Glutamatergic neuron (in vitro differentiated cells): Measurements from ENCODE around the gene RNGTT. TPM values are rescaled to one million over a fixed set of nuclear protein-coding genes. Genes with fewer than 3 reads are reported as not detected.

Experiments used
- DNase-seq: peaks from one replicate; pipeline ENCODE4 v3.0.0; 2022
- H3K27ac Mint-ChIP-seq: one replicate; pipeline ENCODE4 v1.8.0; 2020; ENCODE audit warnings: mild to moderate bottlenecking, mixed read lengths, inconsistent platforms; ENCODE audit not compliant: unreplicated experiment
- H3K27me3 Mint-ChIP-seq: one replicate; pipeline ENCODE4 v1.8.0; 2020; ENCODE audit warnings: mild to moderate bottlenecking, moderate library complexity, mixed read lengths, inconsistent platforms; ENCODE audit not compliant: unreplicated experiment
- H3K36me3 Mint-ChIP-seq: one replicate; pipeline ENCODE4 v1.8.0; 2020; ENCODE audit warnings: mild to moderate bottlenecking, mixed read lengths, inconsistent platforms; ENCODE audit not compliant: unreplicated experiment
- H3K4me1 Mint-ChIP-seq: one replicate; pipeline ENCODE4 v1.8.0; 2020; ENCODE audit warnings: mild to moderate bottlenecking, low read depth, mixed read lengths, inconsistent platforms; ENCODE audit not compliant: unreplicated experiment
- H3K4me3 Mint-ChIP-seq: one replicate; pipeline ENCODE4 v1.8.0; 2020; ENCODE audit warnings: mild to moderate bottlenecking, mixed read lengths, inconsistent platforms; ENCODE audit not compliant: unreplicated experiment
- H3K9me3 Mint-ChIP-seq: one replicate; pipeline ENCODE4 v1.8.0; 2020; ENCODE audit warnings: mild to moderate bottlenecking, moderate library complexity, mixed read lengths, inconsistent platforms; ENCODE audit not compliant: unreplicated experiment
- total RNA-seq: library from RNA; stranded (reverse); fragmentation: NEBNext Ultra II Directional; extraction: Animal tissue kit (Norgen Biotek cat#: 25700); gene quantifications from one replicate; pipeline ENCODE4 v1.2.1, GENCODE V29; 2021; ENCODE audit not compliant: unreplicated experiment
- TF ChIP-seq, protein P1 (sequence below): fragments of 200-600 bp; sonication (generic); IDR thresholded peaks from one replicate; pipeline ENCODE4 v1.5.0; 2021; ENCODE audit not compliant: partially characterized antibody, unreplicated experiment

The RNGTT gene
- total RNA-seq, 1 donor from 2014 or later, result 23.9 TPM

DNA sequence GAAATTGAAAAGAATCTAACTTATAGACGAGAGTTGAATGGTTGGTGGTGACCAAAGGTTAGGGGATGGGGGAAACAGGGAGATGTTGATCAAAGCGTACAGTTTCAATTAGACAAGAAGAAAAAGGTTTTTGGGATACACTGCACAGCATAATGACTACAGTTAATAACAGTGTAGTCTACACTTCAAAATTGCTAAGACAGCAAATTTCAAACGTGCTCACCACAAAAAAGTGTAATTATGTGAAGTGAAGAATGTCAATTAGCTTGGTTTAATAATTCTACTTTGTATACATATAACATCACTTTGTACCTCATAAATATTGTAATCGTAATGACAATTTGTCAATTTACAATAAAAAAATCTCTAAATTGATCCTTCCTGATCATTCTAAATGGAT is 267.5 kb downstream of the RNGTT start:
- Mint-ChIP-seq H3K4me1 (peaks cover 3% of the 10 kb centered on the region), H3K4me3 (no peak overlapping the region), H3K27ac (no peak overlapping the region), H3K36me3 (peaks cover 10% of the 10 kb centered on the region), H3K9me3 (no peaks in the 10 kb centered on the region), H3K27me3 (peaks cover 3% of the 10 kb centered on the region)
- TF ChIP-seq, protein P1, sequence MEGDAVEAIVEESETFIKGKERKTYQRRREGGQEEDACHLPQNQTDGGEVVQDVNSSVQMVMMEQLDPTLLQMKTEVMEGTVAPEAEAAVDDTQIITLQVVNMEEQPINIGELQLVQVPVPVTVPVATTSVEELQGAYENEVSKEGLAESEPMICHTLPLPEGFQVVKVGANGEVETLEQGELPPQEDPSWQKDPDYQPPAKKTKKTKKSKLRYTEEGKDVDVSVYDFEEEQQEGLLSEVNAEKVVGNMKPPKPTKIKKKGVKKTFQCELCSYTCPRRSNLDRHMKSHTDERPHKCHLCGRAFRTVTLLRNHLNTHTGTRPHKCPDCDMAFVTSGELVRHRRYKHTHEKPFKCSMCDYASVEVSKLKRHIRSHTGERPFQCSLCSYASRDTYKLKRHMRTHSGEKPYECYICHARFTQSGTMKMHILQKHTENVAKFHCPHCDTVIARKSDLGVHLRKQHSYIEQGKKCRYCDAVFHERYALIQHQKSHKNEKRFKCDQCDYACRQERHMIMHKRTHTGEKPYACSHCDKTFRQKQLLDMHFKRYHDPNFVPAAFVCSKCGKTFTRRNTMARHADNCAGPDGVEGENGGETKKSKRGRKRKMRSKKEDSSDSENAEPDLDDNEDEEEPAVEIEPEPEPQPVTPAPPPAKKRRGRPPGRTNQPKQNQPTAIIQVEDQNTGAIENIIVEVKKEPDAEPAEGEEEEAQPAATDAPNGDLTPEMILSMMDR, result no peak
- no peak for DNase-seq

DNA sequence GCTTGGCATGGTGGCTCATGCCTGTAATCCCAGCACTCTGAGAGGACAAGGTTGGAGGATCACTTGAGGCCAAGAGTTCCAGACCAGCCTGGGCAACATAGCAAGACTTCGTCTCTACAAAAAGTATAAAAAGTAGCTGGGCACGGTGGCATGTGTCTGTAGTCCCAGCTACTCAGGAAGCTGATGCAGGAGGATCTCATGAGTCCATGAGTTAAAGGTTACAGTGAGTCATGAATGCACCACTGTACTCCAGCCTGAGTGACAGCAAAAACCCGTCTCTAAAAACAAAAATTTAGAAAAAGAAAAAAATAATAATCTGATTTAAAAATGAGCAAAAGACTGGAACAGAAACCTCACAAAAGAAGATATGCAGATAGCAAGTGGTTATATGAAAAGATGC is 279.7 kb downstream of the RNGTT start:
- no peak overlapping the region for H3K27ac Mint-ChIP-seq
- no peaks in the 10 kb centered on the region for H3K36me3 Mint-ChIP-seq
- no peaks in the 10 kb centered on the region for H3K27me3 Mint-ChIP-seq
- H3K4me3 Mint-ChIP-seq, result no peak overlapping the region
- no peak for DNase-seq
- no peaks in the 10 kb centered on the region for H3K4me1 Mint-ChIP-seq
- H3K9me3 Mint-ChIP-seq, result no peaks in the 10 kb centered on the region
- TF ChIP-seq, protein P1, result no peak

DNA sequence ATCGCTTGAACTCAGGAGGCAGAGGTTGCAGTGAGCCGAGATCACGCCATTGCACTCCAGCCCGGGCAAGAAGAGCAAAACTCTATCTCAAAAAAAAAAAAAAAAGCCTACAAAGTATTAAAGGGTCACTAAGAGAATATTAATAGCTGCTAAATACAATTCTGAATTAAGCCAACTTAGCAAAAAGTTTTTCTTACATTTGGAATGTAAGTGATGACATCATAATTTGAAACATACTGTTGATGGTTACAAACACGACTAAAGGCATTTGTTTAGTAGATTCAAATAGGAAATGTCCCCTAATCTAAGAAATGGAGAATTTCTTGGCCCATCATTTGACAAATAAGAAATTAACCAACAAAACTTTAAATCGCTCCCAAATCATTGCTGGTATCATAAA is 282.8 kb downstream of the RNGTT start:
- Mint-ChIP-seq H3K27me3 (no peaks in the 10 kb centered on the region), H3K9me3 (no peaks in the 10 kb centered on the region), H3K27ac (no peak overlapping the region), H3K4me1 (no peaks in the 10 kb centered on the region), H3K36me3 (no peaks in the 10 kb centered on the region), H3K4me3 (no peak overlapping the region)
- TF ChIP-seq, protein P1, result no peak
- DNase-seq, result no peak

DNA sequence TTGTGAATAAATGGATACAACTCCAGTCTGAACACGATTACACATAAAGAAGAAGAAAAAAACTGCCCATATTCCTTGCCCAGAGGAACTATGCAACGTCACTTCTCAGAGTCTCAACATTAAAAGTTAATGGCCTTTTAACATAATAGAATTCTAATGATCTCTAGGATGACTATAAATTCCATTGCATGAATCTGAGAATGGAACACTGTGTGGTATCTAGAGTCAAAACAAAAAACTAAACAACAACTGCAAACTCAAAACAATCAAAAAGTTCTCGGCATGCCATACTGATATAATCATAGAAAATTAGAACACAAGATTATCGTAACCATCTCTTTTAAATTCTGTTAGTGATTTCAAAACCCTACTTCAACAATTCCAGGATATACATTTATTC is 283.6 kb downstream of the RNGTT start:
- Mint-ChIP-seq H3K27me3 (no peaks in the 10 kb centered on the region), H3K9me3 (no peaks in the 10 kb centered on the region), H3K4me3 (no peak overlapping the region), H3K4me1 (no peaks in the 10 kb centered on the region), H3K27ac (no peak overlapping the region), H3K36me3 (no peaks in the 10 kb centered on the region)
- TF ChIP-seq, protein P1, result no peak
- DNase-seq, result no peak

DNA sequence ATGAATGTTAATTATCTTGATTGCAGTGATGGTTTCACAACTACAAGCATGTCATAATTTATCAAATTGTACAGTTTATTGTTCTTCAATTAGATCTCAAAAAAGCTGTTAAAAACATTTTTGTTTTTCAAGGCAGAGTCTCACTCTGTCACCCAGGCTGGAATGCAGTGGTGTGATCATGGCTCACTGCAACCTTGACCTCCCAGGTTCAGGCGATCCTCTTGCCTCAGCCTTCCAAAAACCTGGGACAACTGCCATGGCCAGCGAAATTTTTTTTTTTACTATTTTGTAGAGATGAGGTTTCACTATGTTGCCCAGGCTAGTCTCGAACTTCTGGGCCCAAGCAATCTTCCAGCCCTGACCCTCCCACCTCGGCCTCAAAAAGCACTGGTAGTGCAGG is 286.1 kb downstream of the RNGTT start:
- Mint-ChIP-seq H3K27me3 (no peaks in the 10 kb centered on the region), H3K4me3 (no peak overlapping the region), H3K9me3 (no peaks in the 10 kb centered on the region), H3K4me1 (no peaks in the 10 kb centered on the region), H3K27ac (no peak overlapping the region), H3K36me3 (no peaks in the 10 kb centered on the region)
- DNase-seq, result no peak
- TF ChIP-seq, protein P1, result no peak
